WTC11 (cell line): ENCODE data around the gene ERG28. TPM values are rescaled to one million over a fixed set of nuclear protein-coding genes. Genes with fewer than 3 reads are reported as not detected.

Source experiments
- ATAC-seq: fragments of 200-7000 bp; cut with Tn5 transposase; 2 replicates; pipeline ENCODE4 v1.10.0; 2021; ENCODE audit warnings: mild to moderate bottlenecking, moderate library complexity
- CTCF ChIA-PET: fragments of 300-600 bp; sonication (Branson Sonifier 250); formaldehyde crosslinking; loops from one replicate; lab custom pipeline; 2021; ENCODE audit warnings: antibody characterized with exemption; lab: Charles Lee
- POLR2A ChIA-PET: fragments of 350-600 bp; sonication (Branson Sonifier 250); formaldehyde crosslinking; loops from one replicate; lab custom pipeline; 2021; ENCODE audit warnings: antibody characterized with exemption; lab: Charles Lee
- DNase-seq: peaks from one replicate; pipeline ENCODE4 v3.0.0; 2021; ENCODE audit warnings: low spot score
- H3K27ac Mint-ChIP-seq: 2 replicates; pipeline ENCODE4 v1.8.0; 2021; ENCODE audit warnings: mixed read lengths
- H3K27me3 Mint-ChIP-seq: 2 replicates; pipeline ENCODE4 v1.8.0; 2021; ENCODE audit warnings: low read depth, mild to moderate bottlenecking, moderate library complexity, mixed read lengths
- H3K36me3 Mint-ChIP-seq: 2 replicates; pipeline ENCODE4 v1.8.0; 2021; ENCODE audit warnings: mixed read lengths
- H3K4me1 Mint-ChIP-seq: 2 replicates; pipeline ENCODE4 v1.8.0; 2022; ENCODE audit warnings: mixed read lengths
- H3K4me3 Mint-ChIP-seq: 2 replicates; pipeline ENCODE4 v1.8.0; 2021; ENCODE audit warnings: mild to moderate bottlenecking, moderate library complexity, mixed read lengths
- H3K9me3 Mint-ChIP-seq: 2 replicates; pipeline ENCODE4 v1.8.0; 2021; ENCODE audit warnings: mixed read lengths
- ATF1 ChIP-seq: sonication (generic); formaldehyde crosslinking; IDR thresholded peaks from 2 replicates; pipeline ENCODE4 v1.8.1; 2023; ENCODE audit warnings: mild to moderate bottlenecking, moderate library complexity, missing genetic modification reagents
- ATF6 ChIP-seq: sonication (generic); formaldehyde crosslinking; IDR thresholded peaks from 2 replicates; pipeline ENCODE4 v1.8.1; 2023; ENCODE audit warnings: mild to moderate bottlenecking, missing genetic modification reagents
- CREB1 ChIP-seq: sonication (generic); formaldehyde crosslinking; IDR thresholded peaks from 2 replicates; pipeline ENCODE4 v1.8.0; 2023; ENCODE audit warnings: mild to moderate bottlenecking, missing genetic modification reagents
- ESRRA ChIP-seq: sonication (generic); formaldehyde crosslinking; IDR thresholded peaks from 2 replicates; pipeline ENCODE4 v1.8.1; 2022; ENCODE audit warnings: mild to moderate bottlenecking, missing genetic modification reagents, borderline replicate concordance
- NFYB ChIP-seq: sonication (generic); formaldehyde crosslinking; conservative IDR thresholded peaks from 2 replicates; pipeline ENCODE4 v1.8.0; 2022; ENCODE audit warnings: low read depth, missing genetic modification reagents
- NR1H2 ChIP-seq: sonication (generic); formaldehyde crosslinking; IDR thresholded peaks from 2 replicates; pipeline ENCODE4 v1.9.0; 2021; ENCODE audit warnings: mild to moderate bottlenecking, moderate library complexity, missing genetic modification reagents
- PRDM15 ChIP-seq: sonication (generic); formaldehyde crosslinking; IDR thresholded peaks from 2 replicates; pipeline ENCODE4 v1.8.0; 2022; ENCODE audit warnings: missing genetic modification reagents
- TCF7 ChIP-seq: sonication (generic); formaldehyde crosslinking; IDR thresholded peaks from 2 replicates; pipeline ENCODE4 v1.8.0; 2022; ENCODE audit warnings: mild to moderate bottlenecking, low read depth, missing genetic modification reagents, moderate library complexity
- USF1 ChIP-seq: sonication (generic); formaldehyde crosslinking; IDR thresholded peaks from 2 replicates; pipeline ENCODE4 v1.8.0; 2022; ENCODE audit warnings: mild to moderate bottlenecking, missing genetic modification reagents
- ZNF121 ChIP-seq: sonication (generic); formaldehyde crosslinking; IDR thresholded peaks from 2 replicates; pipeline ENCODE4 v1.8.0; 2023; ENCODE audit warnings: missing genetic modification reagents
- ZNF219 ChIP-seq: sonication (generic); formaldehyde crosslinking; IDR thresholded peaks from 2 replicates; pipeline ENCODE4 v1.8.0; 2023; ENCODE audit warnings: missing genetic modification reagents, mild to moderate bottlenecking, borderline replicate concordance
- ZNF317 ChIP-seq: sonication (generic); formaldehyde crosslinking; IDR thresholded peaks from 2 replicates; pipeline ENCODE4 v1.8.1; 2023; ENCODE audit warnings: low read depth, mild to moderate bottlenecking, moderate library complexity, missing genetic modification reagents, borderline replicate concordance
- total RNA-seq: library from RNA; stranded (reverse); gene quantifications from 3 replicates; pipeline ENCODE4 v1.2.3, GENCODE V29; 2021

ERG28 gene
- total RNA-seq, 1 experiment from 2014 or later, result 27.9 TPM

GRCh38 chr14:75640876-75641275 is 19.8 kb downstream of the ERG28 start (continued):
- no peak for TF ChIP-seq PRDM15 (CRISPR knock-in tag)

GRCh38 chr14:75636100-75636692 is 24.5 kb downstream of the ERG28 start:
- TF ChIP-seq ZNF317 (CRISPR knock-in tag) (no peak), CREB1 (CRISPR knock-in tag) (no peak), TCF7 (CRISPR knock-in tag) (no peak), ESRRA (CRISPR knock-in tag) (no peak), NR1H2 (CRISPR knock-in tag) (no peak), ATF1 (no peak), USF1 (no peak), ZNF121 (CRISPR knock-in tag) (no peak), ZNF219 (CRISPR knock-in tag) (no peak), ATF6 (CRISPR knock-in tag) (no peak), PRDM15 (CRISPR knock-in tag) (no peak), NFYB (CRISPR knock-in tag) (no peak)
- TF ChIP-seq, all 79 proteins: peak for 0
- ATAC-seq (no peak), DNase-seq (peak; percentile 23)
- Mint-ChIP-seq H3K36me3 (peaks cover 7% of the 10 kb centered on the region; the same call in 1 of the 2 replicates), H3K27ac (0 out of 2 replicates have a peak overlapping the region, but pooled peaks have one; percentile 16), H3K27me3 (no peaks in the 10 kb centered on the region), H3K4me3 (no peak overlapping the region), H3K4me1 (peaks cover 43% of the 10 kb centered on the region), H3K9me3 (no peaks in the 10 kb centered on the region)
- ChIA-PET CTCF (interaction anchor here (0.7 to 1.7 kb wide), 6 partner anchors 13 to 118 kb away, joined by 3 to 9 read pairs (median 3); partner anchors contain the start of gene FLVCR2), POLR2A (interaction anchor here (1.0 kb wide), 1 partner anchor 24 kb away, joined by 3 read pairs; the partner anchor contains the start of genes ERG28 and TTLL5)
